ENCODE data around the gene FAM161A.

DNA sequence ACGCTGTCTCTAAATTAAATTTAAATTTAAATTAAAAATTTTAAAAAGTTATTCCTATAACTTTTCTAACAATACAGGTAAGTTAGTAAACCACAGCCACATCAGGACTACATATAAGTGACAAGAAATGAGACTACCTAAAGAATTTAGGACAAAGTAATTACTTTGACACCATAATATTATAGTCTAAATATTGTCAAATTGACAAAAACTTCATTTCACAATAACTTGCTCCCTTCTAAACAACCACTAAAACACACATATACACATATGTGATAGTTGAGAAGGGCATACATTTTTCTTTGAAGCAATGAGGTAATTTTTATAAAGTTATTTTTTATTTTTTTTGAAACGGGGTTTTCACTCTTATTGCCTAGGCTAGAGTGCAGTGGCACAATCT lies 31.6 kb downstream of the FAM161A start:
- TF ChIP-seq CTCF (IDR thresholded peaks at IDR 0.05) (no peak), POLR2A (IDR thresholded peaks at IDR 0.05) (no peak)

Measured in testis (tissue), 2 donors.